GM19239 (cell line): ENCODE results near the gene MINAR1.
"Not testable (repeated sequence)": the region's sequence is repeated elsewhere in the genome, so short reads cannot be mapped to it uniquely, and the experiment has no call there.

Source experiments
- DNase-seq: peaks from one replicate; pipeline ENCODE4 v3.0.0; 2011; ENCODE audit warnings: low spot score; ENCODE audit not compliant: insufficient read length
- FAIRE-seq: peaks from 2 replicates; lab custom pipeline; 2011; peaks lifted over from hg19 to GRCh38; lab: Jason Lieb, UNC

MINAR1 gene

DNA sequence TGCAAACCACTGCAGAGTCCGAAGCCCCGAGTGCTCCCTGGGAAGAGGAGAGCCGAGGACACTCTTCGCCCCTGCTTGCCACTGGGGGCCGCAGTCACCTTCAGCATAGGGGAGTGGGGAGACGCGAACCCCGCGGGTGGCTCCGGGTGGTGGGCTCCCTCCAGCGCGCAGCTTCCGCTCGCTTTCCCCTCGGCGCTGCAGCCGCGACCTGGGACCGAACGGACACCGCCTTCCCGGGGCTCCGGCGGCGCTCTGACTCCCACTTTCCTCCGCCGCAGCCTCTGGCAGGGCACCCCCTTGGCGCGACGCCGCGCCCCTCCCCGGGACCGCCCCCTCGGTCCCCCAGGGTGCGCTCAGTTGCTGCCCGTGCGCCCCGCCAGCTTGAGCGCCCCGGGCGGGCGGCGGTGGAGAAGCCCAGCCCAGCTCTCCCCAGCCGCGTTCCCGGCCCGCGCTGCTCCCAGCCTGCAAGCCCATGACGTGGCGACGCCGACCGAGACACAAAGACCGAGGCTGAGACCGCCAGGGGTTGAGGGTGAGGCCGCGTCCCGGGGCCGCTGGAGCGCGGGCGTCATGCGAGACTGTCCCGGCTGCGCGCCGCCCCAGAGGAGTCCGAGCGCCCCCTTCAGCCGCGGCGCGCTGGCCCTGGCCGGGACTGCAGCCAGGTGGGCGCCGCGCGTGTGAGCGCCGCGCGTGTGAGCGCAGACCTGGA lies at the start of gene MINAR1:
Gene MINAR1, plus strand, starts transcription at position 701 of the 709 bp plus-strand sequence. CDS start 23,812 bp downstream, outside the sequence.
- FAIRE-seq = no peak
- DNase-seq = no peak

DNA sequence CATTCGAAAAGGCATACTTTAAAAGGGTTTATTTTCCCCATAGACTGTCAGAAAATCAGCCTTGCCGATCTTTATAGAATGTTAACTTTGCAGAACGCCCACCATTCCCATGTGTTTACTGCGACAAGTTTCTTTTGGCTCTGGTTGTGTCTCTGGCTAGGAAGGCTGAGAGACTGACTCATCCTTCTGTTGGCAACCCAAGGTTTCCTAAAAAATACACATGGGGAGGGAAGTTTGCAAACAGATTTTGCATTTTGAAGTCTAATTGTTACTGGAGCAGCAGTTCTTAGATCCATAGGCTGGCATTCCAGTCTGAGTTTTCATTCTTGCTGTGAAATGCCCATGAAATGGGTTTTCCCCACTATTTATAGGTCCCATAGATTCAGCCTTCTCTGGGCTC lies 37.9 kb upstream of the MINAR1 start:
- FAIRE-seq = no peak
- no peak for DNase-seq

- DNase-seq = no peak
- FAIRE-seq = no peak
Observed at GRCh38 chr15:79396850-79397249, 35.3 kb upstream of the MINAR1 start.

DNA sequence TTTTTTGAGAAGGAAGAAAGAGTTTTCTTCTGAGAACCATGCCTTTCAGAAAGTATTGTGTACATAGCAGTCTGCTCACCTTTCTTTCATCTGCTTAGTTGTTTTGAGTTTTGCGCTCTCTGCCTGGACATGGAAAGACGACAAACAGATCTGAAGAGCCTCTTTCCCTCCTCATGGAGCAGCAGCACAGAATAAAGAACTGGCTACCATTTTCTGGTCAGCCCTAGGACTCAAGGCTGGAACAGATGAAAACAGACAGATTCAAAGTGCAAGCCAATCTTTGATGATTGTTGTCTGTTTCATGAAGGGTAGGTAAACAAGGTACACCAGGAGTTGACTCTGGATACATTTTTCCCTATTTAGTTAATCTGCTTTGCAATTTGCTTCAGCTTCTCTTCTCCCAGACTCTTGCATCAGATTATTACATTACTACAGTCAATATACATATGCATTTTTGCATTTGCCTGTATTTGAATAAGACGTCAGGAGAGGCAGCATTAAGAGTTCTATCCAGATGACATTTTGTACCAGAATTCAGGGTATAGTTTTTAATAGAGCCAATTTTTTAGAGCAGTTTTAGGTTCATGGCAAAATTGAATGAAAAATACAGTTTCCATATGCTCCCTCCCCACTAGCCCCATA lies 34.7 kb upstream of the MINAR1 start:
- no peak for FAIRE-seq
- no peak for DNase-seq

DNA sequence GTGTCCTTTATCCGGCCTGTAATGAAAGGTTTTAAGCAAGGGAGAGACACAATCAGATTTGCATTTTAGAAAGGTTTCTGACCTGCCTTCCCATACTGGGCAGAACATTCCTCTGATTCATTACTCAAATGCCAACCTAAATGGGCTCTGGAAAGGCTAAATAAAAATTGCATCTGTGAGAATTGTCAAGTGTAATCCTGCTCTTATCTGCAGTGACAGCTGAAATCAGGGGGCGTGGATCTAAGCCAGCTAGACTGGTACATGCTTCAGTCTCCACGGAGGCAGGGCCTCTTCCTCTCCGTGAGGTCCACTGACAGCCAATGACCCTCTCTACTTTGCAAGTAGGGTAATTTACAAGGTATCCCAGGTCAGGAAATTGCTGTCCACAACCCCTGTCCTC lies 32.5 kb upstream of the MINAR1 start:
- DNase-seq = no peak
- FAIRE-seq = no peak

DNA sequence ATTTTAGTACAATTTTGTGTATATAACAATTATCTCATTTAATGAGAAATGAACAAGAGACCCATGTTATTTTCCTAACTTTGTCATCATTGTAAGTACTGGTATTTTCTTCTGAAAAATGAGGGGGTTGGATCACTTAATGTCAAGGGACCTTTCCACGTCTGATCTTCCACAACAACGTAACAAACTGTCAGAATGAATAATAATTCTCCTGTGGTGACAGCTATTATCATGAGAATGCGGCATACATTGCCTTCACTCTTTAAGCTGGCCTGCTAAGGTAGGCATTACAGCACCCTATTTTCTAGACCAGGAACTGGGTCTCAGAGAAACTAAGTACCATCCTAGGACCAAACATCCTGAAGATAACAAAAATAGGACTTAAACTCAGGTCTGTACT lies 31.5 kb upstream of the MINAR1 start:
- FAIRE-seq (no peak), DNase-seq (no peak)

- no peak for FAIRE-seq
Observed at GRCh38 chr15:79401301-79401700, 30.8 kb upstream of the MINAR1 start.

GRCh38 chr15:79402136-79402535 lies 30.0 kb upstream of the MINAR1 start:
- FAIRE-seq (no peak), DNase-seq (no peak)

More at GRCh38 chr15:79401301-79401700, 30.8 kb upstream of the MINAR1 start:
- no peak for DNase-seq

- DNase-seq (no peak), FAIRE-seq (no peak)
Observed at GRCh38 chr15:79403501-79403900, 28.6 kb upstream of the MINAR1 start.

GRCh38 chr15:79406210-79406609 lies 25.9 kb upstream of the MINAR1 start:
- no peak for DNase-seq
- no peak for FAIRE-seq

DNA sequence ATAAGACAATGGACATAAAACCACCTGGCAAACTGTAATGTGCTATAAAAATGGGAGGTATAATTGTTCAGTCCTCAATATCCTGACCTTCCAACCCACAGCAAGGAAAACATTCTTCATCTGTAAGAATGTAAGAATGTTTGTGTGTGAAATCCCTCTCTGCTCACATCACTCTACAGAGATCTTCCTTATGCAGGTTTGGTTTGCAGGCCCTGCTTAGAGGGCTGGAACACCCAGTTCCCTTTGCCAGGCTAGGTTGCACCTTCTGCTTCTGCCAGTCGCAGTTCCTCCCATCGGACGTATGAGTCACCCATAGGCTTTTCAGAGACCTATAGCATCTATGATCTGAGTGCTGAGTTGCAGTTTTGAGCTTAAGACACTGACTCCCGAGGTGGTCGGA lies 24.1 kb upstream of the MINAR1 start:
- DNase-seq (no peak), FAIRE-seq (no peak)

DNA sequence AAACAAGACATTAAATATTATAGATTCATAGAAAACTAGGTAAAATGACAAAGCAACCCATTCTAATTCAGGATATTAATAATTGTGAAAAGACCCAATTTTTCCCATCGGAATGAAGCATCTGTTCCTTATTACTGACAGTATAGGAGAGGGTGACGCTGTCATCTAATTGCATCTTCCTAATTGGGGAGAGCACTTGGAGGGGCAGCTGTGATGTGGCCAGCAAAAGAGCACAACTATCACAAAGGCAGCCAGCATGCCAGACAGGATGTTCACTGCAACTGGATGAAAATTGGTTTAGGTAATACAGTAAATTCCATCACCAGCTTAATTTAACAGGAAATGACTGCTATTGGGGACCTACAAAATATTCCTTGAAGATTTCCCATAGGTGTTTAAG lies 21.9 kb upstream of the MINAR1 start:
- DNase-seq (no peak), FAIRE-seq (no peak)

DNA sequence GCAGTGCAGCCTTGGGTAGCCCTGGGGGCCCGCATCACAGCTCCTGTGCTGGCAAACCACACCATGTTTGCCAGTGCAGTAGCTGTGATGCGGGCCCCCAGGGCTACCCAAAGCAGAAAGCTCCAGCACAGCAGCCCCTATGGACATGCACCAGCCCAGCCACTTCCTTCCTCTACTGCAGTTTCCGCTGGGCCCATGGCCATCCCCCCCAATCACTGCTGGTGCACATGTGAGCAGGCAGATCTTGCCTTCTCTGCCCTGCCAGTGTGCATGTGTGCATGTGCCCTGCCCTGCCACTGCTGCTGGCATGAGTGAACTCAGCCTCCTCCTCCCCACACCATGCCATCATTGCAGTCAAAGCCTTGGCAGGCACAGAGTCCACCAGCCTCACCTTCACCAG lies 20.1 kb upstream of the MINAR1 start:
- FAIRE-seq = no peak

GRCh38 chr15:79412429-79412828 lies 19.7 kb upstream of the MINAR1 start:
- no peak for DNase-seq
- no peak for FAIRE-seq

More for the DNA sequence above, 20.1 kb upstream of the MINAR1 start:
- DNase-seq = no peak

GRCh38 chr15:79416876-79417275 lies 15.3 kb upstream of the MINAR1 start:
- no peak for DNase-seq
- no peak for FAIRE-seq

DNA sequence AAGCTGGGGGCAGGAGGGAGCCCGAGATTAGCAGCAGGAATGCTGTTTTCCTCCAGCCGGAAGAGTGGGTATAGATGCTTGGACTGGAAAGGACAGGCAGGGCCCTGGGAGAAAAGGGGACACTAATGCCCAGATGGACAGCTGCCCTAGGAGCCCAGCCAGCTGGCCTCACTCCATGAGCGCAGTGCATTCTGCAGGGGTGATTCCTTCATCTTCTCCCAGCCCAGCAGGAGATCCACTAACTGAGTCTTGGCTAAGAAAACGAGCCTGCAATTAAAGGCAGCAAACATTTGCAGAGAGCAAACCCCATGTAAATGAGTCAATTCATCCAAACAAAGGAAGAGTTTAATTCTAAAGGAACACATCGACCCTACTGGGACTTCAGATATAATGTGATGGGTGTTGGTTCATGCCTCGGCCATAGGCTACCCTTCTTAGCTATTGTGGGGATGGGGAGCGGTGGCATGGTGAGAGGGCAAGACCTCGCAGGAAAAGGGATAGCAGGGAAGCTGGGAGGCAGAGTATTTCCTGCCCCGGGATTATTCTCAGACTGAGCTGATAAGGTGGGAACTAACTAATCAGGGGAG lies 13.3 kb upstream of the MINAR1 start:
- FAIRE-seq = no peak
- no peak for DNase-seq

GRCh38 chr15:79425591-79426295 lies 6.4 kb upstream of the MINAR1 start:
- no peak for FAIRE-seq
- no peak for DNase-seq

GRCh38 chr15:79426899-79427298 lies 5.2 kb upstream of the MINAR1 start:
- not testable (repeated sequence) for FAIRE-seq

GRCh38 chr15:79427781-79428598 lies 4.1 kb upstream of the MINAR1 start:
- no peak for DNase-seq
- FAIRE-seq = no peak

More at GRCh38 chr15:79426899-79427298, 5.2 kb upstream of the MINAR1 start:
- DNase-seq = not testable (repeated sequence)
